Fibroblast of skin of left quadriceps (primary cell): ENCODE measurements around the gene PRR5L.

Experiments used
- DNase-seq, 2 experiments: peaks; one replicate each; pipeline ENCODE4 v3.0.0-alpha.2; 2013; ENCODE audit warnings: low read depth in 2 of 2

Gene PRR5L

DNA sequence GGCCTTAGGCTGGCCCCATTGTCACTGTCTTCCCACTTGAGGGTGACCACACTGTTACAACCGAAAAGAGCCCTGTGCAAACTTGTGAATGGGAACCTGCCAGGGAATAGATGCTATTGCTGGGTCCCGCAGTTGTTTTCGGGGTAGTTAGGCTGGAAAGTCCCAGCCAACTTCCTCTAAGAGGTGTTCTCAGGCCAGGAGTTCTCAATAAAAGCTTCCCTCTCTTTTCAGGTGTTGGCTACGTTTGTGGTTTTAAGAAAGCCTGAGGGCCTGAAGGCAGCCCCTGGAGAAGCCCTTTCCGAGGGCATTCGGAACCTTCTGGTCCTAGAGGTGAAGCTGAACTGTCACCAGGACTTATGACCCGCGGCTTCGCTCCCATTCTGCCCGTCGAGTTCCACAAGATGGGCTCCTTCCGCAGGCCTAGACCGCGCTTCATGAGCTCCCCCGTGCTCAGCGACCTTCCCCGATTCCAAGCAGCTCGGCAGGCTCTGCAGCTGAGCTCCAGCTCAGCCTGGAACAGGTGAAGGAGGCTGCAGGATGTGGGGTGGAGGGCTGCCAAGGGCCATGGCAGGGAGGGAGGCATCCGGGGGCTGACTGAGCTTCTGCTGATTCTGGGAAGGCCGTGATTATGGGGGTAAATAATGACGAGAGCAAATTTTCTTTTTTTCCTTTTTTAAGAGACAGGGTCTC, 104.8 kb downstream of the PRR5L start:
- no peak for DNase-seq

DNA sequence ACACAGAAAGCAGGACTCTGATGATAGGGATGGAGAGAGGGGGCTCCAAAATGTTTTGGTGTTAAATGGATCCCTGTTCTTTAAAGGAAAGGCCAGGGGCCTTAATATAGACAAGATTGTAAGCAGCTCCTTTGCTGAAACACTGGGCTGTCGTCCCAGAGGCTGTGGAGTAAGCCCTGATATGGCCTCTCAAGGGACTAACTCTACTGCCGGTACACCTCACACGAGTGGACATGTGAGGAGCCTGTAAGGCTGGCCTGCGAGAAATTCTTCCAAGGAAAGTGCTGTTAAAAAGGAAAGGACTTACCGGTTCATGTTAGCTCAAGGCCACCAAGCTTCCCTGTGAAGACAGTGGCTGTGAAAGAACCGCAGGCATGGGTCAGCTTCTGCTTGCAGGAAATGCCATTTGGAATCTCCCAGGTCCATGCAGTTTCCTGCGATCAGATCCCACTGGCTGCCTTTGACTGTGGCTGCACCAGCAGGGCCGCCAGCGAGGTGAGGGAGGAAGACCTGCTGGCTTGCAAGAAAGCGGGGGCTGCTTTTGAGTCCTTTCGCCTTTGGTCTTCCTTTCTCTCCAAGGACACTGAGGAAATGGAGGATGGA, 106.6 kb downstream of the PRR5L start:
- DNase-seq = no peak

DNA sequence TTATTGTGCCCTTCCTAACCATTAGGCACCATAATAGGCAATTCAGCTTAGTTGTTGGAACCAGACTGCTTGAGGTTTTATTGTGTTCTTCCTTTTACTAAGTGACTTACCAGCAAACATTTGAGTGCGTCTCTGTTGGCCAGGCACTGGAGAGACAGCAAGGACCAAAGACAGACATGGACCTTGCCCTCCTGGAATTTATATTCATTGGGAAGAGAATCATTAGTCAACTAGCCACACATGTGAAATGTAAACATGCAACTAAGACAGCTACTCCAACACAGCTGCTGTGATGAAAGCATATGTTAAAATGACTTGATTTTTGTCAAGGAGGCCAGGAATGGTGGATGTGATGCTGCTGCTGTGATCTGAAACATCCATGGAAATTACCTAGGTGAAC, 107.6 kb downstream of the PRR5L start:
- DNase-seq = no peak

DNA sequence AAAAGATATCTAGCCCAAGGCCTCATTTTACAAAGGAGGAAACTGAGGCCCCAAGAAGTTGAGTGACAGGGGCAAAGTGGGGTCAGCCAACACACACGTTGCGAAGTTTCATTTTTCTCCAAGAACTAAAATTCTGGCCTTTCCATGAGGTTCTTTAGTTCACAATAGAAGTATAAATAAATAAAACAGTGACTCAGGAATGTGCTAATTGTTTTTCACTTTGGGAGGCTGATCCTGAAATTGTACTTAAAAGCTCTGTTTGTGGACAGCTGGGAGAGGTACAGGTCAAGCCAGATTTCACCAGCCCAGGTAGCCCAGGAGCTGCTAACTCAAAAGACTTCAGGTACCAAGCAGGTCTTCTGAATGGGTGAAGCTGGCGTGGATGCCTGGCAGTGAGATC, 108.7 kb downstream of the PRR5L start:
- DNase-seq = no peak

DNA sequence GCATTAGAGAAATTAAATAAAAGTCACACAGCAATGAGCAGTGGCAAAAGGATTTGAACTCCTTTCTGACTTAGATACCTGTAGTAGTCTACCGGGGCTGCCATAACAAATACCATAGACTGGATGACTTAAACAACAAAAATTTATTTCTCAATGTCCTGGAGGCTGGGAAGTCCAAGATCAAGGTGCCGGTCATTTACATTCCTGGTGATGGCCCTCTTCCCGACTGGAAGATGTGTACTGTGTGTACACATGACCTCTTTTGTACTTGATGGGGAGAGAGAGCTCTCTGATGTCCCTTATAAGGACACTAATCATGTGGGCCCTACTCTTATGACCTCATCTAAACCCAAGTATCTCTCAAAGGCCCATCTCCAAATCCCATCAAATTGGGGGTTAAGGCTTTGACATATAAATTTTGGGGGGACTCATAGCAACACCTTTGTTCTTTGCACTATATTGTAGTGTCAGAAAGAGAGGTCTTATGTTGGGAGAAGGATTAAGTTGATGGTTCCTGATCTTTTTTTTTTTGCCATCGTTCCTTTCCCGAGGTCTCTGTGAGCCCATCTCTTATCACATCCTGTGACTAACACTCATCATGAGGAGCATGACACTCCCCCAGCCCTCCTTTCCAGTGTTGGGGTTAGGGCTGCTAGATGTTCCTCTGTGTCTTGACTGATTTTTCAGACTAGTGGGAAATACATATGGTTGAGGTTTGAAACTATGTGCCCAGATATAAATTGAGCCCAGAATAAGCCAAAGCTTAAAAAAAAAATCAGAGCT, 109.7 kb downstream of the PRR5L start:
- DNase-seq = no peak

DNA sequence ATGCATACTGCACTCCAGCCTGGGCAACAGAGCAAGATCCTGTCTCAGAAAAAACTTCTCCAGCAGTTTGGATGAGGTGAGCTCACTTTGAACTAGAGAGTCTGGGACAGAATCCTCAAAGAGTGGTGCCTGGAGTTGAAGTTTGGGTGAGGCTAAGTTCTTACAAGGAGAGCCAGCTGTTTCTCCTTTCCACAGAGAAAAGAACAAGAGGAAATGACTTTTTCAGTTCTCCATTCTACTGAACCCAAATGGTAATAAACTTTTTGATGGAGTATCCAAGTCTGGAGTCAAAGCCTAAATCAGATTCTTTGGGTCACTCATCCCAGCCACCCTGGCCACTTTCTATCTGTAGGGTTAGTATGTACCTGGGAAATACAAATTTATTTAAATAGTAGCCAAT, 111.3 kb downstream of the PRR5L start:
- DNase-seq = no peak

DNA sequence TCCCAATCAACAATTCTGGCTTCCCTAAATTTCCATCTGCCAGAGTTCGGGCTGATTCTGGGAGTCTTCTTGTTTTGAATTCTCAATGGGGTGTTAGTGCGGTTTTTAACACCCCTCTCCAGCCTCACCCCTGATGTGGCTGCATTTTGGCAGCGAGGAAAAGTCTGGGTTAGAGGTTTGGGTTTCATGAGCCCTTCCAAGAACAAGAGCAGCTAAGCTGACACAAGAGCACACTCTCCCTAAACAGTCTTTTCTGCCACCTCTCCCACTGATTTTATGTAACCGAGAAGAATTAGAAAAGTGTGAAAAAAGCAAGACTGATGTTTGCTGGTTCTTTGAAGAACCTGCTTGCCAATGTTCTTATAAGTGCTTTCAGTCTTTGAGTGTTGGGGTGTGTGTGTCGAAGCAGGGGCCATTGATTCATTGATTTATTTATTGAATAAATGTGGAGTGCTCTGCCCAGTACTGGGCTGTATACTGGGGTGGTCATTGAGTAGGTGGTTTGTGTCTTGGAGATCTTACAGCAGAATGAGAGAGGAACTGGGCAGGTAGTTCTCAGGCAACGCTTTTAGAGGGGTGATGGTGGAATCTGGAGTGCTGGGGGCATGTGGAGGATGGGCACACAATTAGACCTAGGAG, 112.5 kb downstream of the PRR5L start:
- no peak for DNase-seq

DNA sequence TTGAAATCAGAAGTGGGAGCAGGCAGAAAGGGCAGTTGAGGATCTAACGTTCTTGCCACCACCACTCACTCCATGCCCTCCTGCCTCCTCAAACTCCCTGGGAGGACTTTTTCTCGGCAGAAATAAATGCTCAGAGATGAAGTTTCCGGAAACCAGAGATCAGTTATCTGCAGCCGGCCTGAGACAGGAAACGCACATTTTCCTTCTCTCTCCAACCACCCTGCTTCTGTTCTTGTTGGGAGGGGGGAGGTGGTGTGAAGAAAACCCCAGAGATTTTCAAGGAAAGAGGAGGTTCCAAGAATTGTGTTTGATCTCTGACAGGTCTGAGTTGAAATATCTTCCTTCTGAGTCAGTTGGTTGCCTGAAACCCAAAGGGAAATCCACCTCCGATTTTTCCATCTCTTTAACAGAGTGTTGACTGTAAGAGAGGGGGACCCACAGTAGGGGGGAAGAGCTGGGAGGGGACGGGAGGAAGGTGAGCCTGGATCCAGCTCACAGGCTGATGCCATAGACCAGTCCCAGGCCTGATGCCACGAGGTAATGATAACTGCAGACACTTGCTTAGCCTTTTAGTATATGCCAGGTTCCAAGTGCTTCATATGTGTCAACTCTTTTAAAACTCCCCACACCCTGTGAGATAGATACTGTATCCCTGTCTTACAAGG, 113.2 kb downstream of the PRR5L start:
- peak in 1 of 2 experiments; percentile 20 for DNase-seq

DNA sequence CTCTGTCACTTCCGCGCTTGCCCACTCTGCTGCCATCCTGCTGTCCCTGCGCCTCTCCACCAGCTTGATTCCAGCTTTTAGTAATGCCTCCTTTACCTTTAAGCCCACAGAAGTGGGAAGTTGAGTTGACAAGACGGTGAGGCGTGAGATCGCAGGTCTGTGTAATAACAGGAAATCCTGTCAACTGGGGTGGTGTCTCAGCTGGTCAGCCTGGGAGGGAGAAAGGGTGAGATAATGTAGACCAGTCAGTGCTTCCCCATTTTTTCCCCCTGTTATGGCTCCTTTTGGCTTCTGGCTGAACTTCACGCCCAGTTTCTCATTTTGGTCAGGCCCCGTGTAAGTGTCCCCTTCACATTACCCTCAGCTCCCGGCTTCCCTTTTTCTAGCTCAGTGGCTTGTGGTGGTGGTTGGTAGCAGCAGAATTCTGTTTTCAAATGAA, 115.1 kb downstream of the PRR5L start:
- DNase-seq = no peak

DNA sequence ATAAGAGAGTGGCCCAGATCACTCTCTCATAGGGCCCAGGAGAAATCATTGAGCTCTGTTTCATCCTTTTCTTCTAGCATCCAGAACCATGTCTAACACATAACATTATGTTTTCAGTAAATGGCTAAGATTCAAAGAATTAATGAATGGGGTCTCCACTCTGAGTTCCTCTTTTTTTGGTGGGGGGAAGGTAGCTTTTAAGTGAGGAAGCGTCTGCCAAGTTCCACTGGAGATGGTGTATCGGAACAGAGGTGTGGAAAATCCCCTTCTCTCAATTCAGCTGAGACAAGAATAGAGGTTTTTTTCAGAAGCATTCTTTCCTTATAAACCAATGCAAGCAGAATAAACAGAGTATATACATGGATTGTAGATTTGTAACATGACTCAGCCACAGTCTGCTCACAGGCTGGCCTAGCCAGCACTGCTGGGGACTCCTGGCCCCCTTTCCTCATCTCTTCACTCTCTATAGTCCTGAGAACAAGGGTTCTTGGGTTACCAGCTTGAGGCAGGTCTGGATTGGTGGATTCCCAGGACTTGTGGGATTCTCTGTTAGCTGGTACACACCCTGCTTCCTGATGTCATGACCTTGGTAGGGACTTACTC, 116.8 kb downstream of the PRR5L start:
- DNase-seq = no peak

DNA sequence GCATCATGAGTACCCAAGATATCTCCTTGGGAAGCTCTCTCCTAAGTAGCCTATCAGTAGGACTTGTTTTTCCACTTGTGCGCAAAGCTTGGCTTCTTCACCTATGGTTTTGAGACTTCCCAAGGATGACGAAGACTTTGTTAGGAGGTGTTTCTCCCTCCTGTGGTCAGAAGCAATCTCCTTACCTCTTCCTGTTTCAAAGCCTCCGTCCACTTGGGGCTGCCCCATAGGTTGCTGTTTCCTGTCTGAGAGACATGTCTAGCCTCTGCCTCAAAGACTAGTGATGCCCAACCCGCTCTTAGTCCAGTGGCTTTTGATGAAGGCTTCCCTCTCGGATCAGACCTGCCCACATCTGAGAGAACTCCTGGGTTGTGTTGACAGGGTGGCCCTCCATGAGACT, 121.1 kb downstream of the PRR5L start:
- no peak for DNase-seq

DNA sequence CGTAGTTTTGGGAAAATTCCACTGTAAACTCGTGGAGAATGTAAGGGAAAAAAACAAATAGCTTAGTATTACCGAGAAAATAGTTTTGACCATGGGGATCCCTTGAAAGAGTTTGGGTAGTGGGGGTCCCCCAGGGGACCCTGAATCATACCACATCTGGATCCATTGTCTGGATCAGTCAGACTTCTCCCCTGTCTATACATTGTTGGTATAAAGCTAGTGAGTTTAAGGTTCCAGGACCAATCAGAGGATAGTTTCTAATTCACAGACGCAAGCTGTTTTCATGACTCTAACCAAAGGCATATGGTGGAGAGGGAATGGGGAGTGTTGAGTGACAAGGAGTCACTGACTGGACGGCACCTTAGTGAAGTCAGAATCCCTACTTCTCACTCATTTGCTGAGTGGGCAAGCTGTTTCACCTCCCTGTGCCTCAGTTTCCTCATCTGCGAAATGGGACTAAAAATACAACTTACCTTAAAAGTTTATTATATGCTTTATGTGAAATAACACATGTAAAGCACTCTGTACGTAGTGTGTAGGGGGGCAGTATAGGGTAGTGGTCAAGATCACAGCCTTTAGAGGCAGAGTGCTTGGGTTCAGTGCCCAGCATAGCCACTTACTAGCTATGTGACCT, 123.8 kb downstream of the PRR5L start:
- no peak for DNase-seq

DNA sequence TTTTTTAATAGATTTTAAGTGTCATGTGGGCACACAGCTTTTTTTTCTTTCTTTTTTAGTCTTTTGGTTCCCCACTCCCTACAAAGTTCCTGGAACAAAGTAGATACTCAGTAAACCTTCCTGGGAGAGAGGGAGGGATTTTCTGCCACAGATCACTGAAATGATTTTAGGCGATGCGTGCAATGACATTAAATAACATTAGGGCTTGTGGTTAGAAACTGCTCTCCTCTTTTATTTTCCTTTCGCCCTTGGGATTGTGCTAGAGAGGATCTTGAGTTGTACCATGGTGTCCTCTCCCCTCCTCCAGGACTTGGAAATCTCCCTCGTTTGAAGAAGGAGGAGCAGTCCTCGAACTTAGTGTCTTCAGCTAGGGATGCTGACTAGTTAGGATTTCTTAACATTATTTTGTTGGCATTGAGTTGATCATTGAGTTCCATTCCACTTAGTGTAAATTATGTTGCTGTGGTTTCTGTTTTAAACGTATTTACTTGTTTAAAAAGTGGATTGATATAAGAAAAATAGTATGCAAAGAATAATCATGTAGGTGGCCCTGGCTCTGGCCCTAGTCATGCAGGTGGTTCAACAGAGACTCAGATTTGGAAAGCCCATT, 125.6 kb downstream of the PRR5L start:
- DNase-seq = no peak

DNA sequence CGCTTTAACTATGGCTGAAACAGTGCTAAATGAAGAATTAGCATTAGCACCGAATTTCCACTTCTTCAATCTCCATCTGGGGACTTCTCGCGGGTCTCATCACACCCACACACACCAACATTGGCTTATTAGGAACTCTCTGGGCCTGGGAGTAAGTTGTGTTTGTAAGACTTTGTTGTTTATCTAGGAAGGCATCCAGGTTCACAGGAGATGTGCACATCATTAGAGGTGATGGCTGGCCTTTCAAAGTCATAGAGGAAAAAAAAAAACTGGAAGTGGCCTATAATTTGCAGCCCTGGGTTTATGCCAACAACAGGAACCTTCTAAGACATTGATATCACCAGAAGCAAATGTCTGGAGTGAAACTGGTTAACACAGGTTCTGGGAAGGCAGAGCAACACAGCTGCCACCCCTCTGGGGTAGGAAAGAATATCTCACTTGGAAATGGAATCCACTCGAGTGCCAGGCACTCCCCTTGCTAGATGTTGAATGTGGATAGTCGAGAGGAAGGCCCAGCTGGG, 129.5 kb downstream of the PRR5L start:
- DNase-seq = no peak

DNA sequence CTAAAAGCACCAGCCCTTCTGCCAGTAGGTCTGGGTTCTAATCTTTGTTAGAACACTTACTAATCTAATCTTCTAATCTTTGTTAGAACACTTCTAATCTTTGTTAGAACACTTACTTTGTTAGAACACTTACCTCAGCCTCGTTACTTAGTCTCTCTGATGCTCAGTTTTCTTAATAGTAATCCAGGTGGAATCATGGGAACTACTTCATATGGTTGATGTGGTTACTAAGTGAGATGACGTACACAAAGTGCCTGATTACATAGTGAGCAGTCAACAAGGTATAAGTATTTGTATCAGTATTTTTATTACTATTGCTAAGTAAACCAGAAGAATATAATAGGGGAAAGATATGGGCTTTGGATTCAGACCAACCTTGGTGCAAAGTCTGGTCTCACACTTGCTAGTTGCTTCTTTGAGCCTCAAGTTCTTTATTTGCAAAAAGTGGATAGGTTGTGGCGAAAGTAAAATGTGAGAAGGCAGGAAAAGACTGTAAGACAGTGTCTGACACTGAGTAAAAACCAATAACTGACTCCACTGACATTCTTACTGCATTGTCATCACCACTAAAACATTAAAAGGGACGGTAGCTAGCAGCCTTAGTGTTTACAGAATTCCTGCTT, 130.2 kb downstream of the PRR5L start:
- DNase-seq = no peak

DNA sequence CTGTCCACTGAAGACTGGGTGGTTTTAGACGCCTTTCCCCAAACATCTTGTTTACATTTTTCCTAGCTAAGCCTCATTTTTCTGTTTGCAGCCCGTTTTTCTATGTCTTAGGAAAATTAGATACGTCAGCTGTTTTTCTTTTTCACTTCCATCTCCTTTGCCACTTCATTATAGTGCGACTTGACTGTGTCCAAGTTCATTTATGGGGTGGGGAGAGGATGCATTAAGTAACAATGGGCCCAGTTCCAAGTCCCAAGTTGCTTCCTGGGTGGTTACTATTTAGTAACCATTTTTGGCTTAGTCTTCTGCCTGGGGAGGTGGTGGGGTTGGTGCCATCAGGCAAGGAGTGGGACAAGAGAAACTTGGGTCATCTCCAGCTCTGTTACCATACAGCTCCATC, 131.0 kb downstream of the PRR5L start:
- DNase-seq = no peak

DNA sequence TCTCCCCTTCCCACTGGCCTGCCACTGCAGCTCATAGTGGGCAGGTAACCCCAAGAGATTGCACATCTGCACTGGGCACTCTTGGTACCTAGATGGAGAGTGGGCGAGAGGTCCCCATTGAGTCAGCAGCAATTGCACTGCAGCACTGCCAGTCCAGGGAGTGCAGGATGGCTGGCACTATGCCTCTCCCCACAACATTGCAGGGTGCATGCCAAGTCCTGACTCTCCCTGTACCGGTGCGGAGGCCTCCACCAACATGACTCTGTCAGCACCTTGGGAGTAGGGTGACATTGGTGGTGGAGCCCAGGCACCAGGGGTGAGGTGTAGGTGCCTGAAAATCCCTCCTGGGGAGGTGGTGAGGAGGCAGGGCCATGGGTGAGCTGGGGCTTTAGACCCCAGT, 131.8 kb downstream of the PRR5L start:
- no peak for DNase-seq

DNA sequence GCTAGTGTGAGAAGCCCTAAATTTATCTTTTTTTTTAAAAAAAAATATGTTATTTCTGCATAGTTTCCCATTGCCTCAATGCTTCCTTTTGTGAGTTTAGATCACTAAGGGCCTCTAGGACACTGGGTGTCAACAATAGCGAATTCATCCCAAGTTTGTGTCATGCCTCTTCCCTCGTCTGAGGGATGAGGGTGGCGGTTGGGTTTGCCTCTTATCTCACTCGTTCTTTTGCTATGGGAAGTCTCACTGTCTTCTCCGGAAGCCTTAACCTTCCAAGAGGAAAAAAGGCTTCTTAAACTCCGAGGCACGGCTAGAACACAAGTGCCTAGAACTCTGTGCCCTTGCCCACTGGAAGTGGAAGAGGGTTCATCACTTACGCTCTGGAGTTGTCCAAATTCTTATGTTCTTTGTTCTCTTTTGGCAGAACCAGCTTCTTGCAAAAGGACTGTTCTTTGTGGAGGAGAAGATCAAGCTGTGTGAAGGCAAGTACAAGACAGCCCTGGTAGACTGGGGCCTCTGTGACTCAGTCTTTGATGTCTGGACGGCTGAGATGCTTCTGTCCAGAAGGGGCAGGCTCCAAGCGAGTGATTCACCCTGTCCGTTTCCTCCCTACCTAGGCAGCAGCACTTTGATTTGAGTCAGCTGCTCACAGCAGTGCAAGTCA, 135.5 kb downstream of the PRR5L start:
- peak; percentile 66 to 69 for DNase-seq

DNA sequence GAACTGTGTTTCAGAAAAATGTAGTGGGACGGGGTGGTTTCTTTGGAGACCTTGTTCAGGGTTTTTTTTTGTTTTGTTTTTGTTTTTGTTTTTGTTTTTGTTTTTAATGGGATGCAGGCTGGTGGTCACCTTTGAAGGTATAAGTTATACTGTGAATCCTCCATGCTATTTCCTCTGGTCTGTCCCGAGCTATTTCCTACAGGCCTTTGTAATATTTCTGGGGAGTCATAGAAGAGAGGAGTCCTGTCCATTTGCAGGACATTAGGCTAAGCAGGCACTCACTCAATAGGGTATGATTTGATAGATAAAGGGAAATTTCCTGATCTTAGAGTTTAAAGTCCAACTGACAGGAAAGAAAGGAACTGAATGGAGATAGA, 136.0 kb downstream of the PRR5L start:
- no peak for DNase-seq
